Measurements from ENCODE around the gene COG8. TPM values are rescaled to one million over a fixed set of nuclear protein-coding genes. Genes with fewer than 3 reads are reported as not detected.
A peak's percentile ranks its signal among the peaks of the same experiment; 100 is the strongest.
"Not testable (repeated sequence)": the region's sequence is repeated elsewhere in the genome, so short reads cannot be mapped to it uniquely, and the experiment has no call there.

COG8 gene, protein sequence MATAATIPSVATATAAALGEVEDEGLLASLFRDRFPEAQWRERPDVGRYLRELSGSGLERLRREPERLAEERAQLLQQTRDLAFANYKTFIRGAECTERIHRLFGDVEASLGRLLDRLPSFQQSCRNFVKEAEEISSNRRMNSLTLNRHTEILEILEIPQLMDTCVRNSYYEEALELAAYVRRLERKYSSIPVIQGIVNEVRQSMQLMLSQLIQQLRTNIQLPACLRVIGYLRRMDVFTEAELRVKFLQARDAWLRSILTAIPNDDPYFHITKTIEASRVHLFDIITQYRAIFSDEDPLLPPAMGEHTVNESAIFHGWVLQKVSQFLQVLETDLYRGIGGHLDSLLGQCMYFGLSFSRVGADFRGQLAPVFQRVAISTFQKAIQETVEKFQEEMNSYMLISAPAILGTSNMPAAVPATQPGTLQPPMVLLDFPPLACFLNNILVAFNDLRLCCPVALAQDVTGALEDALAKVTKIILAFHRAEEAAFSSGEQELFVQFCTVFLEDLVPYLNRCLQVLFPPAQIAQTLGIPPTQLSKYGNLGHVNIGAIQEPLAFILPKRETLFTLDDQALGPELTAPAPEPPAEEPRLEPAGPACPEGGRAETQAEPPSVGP
- total RNA-seq (2014; rRNA removed; shearing (Covaris generic)), result 71.6 and 77.0 TPM in 2 replicates

- in situ Hi-C loops (cut with HindIII; ENCODE audit: low sequenced_read_pairs), result no loop called here
- DNase-seq (ENCODE audit: low spot score), result peak; percentile 99
These were observed at the start of gene COG8, which contains the start of gene NIP7 for GRCh38 chr16:69339289-69340094. TSS of gene COG8 (minus strand) at chr16:69339564. CDS start at chr16:69339552, 12 bp downstream. TSS of gene NIP7 (plus strand) at chr16:69339772. CDS start at chr16:69339830, 58 bp downstream.

GRCh38 chr16:69386596-69386995 is 47.2 kb upstream of the COG8 start:
- in situ Hi-C loops (cut with HindIII; ENCODE audit: low sequenced_read_pairs), result no loop called here
- no peak for DNase-seq (ENCODE audit: low spot score)

- in situ Hi-C loops (cut with HindIII; ENCODE audit: low sequenced_read_pairs), result no loop called here
- DNase-seq (ENCODE audit: low spot score), result no peak
These were observed 45.6 kb upstream of the COG8 start for GRCh38 chr16:69384974-69385373.

DNA sequence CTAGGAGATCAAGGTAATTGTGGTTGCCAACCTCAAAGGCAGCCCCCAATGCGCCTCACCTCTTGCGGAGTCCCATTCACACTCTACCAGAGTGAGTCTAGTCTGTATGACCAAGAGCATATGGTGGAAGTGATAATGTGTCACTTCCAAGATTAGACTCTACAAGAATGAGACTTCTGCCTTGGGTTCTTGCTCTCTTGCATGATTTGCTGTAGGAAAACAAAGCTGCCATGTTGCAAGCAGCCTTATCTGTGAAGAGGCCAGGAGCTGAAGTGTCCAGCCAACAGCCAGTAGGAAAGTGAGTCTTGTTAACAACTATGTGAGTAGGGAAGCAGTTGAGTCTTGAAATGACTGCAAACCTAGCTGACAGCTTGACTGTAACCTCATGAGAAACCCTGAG is 43.1 kb upstream of the COG8 start:
- DNase-seq (ENCODE audit: low spot score), result no peak
- in situ Hi-C loops (cut with HindIII; ENCODE audit: low sequenced_read_pairs), result no loop called here

- in situ Hi-C loops (cut with HindIII; ENCODE audit: low sequenced_read_pairs), result no loop called here
- DNase-seq (ENCODE audit: low spot score), result no peak
These were observed 41.9 kb upstream of the COG8 start for GRCh38 chr16:69381231-69381630.

GRCh38 chr16:69378760-69379159 is 39.4 kb upstream of the COG8 start:
- in situ Hi-C loops (cut with HindIII; ENCODE audit: low sequenced_read_pairs), result no loop called here
- DNase-seq (ENCODE audit: low spot score), result no peak

- in situ Hi-C loops (cut with HindIII; ENCODE audit: low sequenced_read_pairs), result no loop called here
- DNase-seq (ENCODE audit: low spot score), result no peak
These were observed 38.7 kb upstream of the COG8 start for GRCh38 chr16:69378036-69378435.

DNA sequence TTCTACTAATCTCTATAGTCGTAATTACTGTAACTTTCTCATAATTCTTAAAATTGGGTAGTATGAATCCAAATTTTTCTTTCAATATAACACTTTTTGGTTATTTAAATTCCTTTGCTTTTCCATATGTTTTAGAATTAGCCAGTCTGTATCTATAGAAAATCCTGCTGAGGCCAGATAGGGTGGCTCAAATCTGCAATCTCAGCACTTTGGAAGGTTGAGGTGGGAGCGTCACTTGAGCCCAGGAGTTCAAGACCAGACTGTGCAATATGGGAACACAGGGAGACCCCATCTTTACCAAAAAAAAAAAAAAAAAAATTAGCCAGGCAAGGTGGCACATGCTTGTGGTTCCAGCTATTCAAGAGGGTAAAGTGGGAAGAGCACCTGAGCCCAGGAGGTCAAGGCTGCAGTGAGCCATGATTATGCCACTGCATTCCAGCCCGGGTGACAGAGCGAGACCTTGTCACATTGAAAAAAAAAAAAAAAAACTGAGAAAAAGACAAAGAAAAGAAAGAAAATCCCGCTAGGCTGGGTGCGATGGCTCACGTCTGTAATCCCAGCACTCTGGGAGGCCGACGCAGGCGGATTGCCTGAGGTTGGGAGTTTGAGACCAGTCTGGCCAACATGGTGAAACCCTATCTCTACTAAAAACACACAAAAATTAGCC is 37.2 kb upstream of the COG8 start:
- DNase-seq (ENCODE audit: low spot score), result no peak
- in situ Hi-C loops (cut with HindIII; ENCODE audit: low sequenced_read_pairs), result no loop called here

DNA sequence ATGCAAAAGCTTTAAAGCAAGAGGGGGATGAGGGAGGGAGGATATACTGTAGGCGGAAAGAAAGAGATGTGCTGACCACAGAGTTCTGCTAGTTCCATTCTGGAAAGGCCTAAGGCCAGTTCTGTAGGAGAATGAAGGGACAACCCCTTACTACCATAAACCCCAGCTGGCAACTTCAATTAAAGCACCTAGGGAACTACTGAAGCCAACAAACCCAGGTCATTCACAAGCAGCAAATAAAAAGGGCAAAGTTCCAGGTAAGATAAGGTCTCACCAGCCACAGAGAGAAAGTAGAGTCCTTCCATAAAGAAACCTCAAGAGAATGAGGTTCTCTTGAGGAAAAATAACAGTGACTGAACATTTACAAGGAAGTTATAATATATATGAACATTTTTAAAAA is 33.7 kb upstream of the COG8 start:
- in situ Hi-C loops (cut with HindIII; ENCODE audit: low sequenced_read_pairs), result no loop called here

DNA sequence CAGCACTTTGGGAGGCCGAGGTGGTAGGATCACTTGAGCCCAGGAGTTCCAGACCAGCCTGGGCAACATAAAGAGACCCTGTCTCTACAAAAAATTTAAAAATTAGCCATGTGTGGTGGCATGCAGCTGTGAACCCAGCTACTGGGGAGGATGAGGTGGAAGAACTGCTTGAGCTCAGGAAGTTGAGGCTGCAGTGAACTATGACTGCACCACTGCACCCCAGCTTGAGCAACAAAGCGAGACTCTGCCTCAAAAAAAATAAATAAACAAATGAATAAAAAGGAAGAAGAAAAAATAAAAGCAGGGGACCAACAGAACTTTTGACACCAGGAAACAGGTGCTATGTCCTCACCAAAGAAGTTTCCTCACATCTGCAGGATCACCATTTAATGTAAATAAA is 32.2 kb upstream of the COG8 start:
- no peak for DNase-seq (ENCODE audit: low spot score)
- in situ Hi-C loops (cut with HindIII; ENCODE audit: low sequenced_read_pairs), result no loop called here

More for the DNA sequence above, 33.7 kb upstream of the COG8 start:
- DNase-seq (ENCODE audit: low spot score), result no peak

DNA sequence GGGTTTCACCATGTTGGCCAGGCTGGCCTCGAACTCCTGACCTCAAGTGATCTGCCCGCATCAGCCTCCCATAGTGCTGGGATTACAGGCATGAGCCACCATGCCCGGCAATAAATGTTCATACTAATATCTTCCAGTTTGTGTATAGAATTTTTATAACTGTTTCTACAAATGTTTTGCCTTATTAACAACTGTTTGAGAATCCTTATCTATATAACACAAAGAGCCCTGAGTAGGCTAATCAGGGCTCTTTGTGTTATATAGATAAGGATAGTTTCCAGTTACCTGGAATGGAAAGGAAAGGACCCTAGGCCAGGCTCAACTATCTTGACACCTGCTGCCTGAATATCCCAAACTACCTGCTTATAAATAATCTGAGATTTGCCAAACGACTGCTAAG is 29.5 kb upstream of the COG8 start:
- in situ Hi-C loops (cut with HindIII; ENCODE audit: low sequenced_read_pairs), result no loop called here
- no peak for DNase-seq (ENCODE audit: low spot score)

- no peak for DNase-seq (ENCODE audit: low spot score)
- in situ Hi-C loops (cut with HindIII; ENCODE audit: low sequenced_read_pairs), result no loop called here
These were observed 28.6 kb upstream of the COG8 start for GRCh38 chr16:69367980-69368379.

DNA sequence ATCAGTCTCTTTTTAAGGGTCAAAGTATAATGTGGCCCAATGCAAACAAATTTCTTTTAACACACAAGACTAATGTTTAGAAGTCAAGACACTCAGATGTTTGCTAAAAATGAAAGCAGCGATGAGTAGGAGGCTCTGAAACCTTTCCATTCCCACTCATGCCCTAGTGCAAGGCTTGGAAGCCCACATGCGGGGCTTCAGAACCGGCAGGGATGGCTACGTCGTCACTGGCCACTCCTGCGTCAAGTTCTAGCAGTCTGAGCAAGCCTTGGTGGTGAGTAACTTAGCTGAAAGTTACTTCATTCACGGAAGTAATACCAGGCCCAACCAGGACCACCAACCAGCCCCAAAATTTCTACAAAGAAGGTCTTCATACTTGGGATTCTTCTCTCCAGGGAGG is 27.1 kb upstream of the COG8 start:
- DNase-seq (ENCODE audit: low spot score), result no peak

GRCh38 chr16:69365901-69366300 is 26.5 kb upstream of the COG8 start:
- in situ Hi-C loops (cut with HindIII; ENCODE audit: low sequenced_read_pairs), result no loop called here
- DNase-seq (ENCODE audit: low spot score), result no peak

More for the DNA sequence above, 27.1 kb upstream of the COG8 start:
- in situ Hi-C loops (cut with HindIII; ENCODE audit: low sequenced_read_pairs), result no loop called here

DNA sequence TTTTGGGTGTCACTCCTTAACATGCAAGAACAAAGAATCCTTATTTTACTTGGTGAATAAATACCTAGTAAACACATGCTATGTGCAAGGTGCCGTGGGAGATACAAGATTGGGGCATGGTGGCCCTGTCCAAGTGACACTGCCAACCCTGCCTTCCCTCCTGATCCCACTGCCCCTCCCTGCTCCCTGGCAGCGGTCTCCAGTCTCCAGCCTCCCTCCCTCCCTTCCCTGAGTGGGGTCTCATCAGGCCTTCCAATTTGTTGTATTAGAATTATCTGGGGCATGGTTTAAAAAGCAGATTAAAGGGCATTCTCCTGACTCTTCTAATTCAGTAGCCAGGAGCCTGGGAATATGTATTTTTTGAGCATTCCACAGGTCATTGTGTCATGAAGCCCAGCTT is 24.7 kb upstream of the COG8 start:
- in situ Hi-C loops (cut with HindIII; ENCODE audit: low sequenced_read_pairs), result no loop called here

DNA sequence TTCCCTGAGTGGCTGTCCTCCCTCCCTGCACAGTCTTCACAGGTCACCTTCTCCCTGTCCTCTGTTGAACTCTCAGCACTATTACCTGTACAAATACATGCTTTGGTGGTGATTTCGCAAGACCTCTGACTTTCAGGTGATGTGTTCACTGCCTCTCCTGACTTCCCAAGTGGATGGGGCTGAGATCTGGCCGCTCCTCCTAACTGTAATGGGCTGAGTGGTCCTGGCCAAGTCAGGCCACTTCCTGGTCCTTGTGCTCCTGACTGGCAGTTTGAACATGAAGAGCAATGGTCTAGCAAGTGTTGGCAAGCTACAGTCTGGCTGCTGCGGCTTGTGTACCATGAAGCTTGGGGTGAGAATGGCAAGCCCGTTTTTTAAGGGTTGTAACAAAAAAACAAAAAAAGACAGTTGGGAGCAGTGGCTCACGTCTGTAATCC is 23.9 kb upstream of the COG8 start:
- in situ Hi-C loops (cut with HindIII; ENCODE audit: low sequenced_read_pairs), result no loop called here

More for the DNA sequence above, 24.7 kb upstream of the COG8 start:
- no peak for DNase-seq (ENCODE audit: low spot score)

DNA sequence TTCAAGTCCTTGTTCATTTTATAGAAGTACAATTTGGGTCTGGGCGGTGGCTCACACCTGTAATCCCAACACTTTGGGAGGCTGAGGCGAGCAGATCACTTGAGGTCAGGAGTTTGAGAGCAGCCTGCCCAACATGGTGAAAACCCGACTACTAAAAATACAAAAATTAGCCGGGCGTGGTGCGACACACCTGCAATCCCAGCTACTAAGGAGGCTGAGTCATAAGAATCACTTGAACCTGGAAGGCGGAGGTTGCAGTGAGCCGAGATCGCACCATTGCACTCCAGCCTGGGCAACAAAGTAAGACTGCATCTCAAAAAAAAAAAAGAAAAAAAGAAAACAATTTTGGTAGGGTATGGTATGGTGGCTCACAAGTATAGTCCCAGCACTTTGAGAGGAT is 20.7 kb upstream of the COG8 start:
- DNase-seq (ENCODE audit: low spot score); in situ Hi-C loops (cut with HindIII; ENCODE audit: low sequenced_read_pairs): not testable (repeated sequence)

More for the DNA sequence above, 23.9 kb upstream of the COG8 start:
- no peak for DNase-seq (ENCODE audit: low spot score)

GRCh38 chr16:69351309-69352027 is 12.1 kb upstream of the COG8 start, which contains the start of gene TMED6:
TSS of gene TMED6 (minus strand) at chr16:69351786. CDS start at chr16:69351753, 33 bp downstream.
- peak; percentile 63 for DNase-seq (ENCODE audit: low spot score)
- in situ Hi-C loops (cut with HindIII; ENCODE audit: low sequenced_read_pairs), result no loop called here

Data from G401 (cell line).